DLD1 (cell line): Measurements from ENCODE around the gene GALNT3.

ENCODE experiments used
- in situ Hi-C: cut with HindIII; loops from 2 replicates; pipeline ENCODE4 v1.10.0; 2017; ENCODE audit warnings: low sequenced_read_pairs

Gene GALNT3

DNA sequence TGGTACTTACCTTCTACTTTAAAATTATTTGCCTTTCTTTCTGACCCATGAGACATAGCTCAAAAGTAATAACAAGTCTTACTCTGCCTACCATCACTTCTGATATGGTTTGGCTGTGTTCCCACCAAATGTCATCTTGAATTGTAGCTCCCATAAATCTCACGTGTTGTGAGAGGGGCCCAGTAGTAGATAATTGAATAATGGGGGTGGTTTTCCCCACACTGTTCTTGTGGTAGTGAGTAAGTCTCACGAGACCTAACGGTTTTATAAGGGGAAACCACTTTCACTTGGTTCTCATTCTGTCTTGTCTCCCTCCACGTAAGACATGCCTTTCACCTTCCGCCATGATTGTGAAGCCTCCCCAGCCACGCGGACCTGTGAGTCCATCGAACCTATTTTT, 47.5 kb downstream of the GALNT3 start:
- in situ Hi-C loops: no loop called here

GRCh38 chr2:165745916-165746315, 48.1 kb downstream of the GALNT3 start:
- in situ Hi-C loops: no loop called here

DNA sequence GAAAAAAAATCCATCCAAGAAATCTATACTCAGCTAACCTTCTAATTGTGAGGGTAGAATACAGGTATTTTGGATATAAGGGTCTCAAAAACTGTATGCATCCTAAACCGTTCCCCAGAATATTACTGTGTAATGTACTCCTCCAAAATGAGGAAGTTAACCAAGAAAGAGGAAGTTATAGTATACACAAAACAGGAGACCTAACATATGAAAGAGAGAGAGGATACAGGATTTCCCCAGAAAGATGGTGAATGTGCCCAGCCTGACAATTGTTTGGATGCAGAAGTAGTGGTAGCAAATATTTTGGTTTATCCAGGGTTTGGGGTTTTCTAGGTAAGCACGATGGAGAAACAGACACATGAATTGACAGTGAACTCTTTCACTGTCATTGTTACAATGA, 50.6 kb downstream of the GALNT3 start:
- in situ Hi-C loops: no loop called here

DNA sequence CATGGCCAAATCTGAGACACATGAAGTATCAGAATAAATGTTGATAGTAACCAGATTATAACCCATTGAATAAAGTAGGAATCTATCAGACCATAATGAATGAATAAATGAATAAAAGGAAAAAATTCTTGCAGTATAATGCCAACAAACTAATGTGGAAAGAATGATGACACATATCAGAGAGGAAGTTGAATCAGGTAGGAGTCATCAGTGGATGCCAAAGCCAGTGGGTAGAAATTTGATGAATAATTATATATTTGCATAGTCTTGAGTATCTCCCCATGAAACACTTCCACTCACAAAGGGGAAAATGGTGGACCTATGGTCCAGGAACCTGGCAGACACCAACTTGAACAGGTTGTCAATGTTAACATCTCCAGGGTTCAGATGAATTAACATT, 68.6 kb downstream of the GALNT3 start:
- in situ Hi-C loops: no loop called here

DNA sequence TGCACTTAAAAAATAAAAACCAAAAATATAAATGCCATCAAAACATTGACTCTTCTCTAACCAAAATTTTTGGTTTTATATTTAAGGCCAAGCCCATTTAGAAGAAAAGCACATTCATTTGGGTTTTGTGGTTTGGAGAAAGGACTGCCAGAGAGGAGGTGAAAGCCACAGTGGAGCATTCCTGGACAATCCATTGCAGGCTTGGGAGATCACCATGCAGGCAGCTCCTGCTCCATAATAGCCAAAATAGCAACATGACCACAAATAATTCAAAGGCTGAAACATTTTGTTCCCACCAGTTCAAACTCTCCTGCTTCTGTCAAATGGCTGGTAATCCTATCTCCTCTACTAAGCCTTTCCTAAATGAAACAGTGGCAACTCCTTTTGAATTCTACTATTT, 73.5 kb downstream of the GALNT3 start:
- in situ Hi-C loops: no loop called here

- in situ Hi-C loops: no loop called here
Measured at GRCh38 chr2:165718610-165719210, 75.3 kb downstream of the GALNT3 start.

GRCh38 chr2:165716091-165716490, 78.0 kb downstream of the GALNT3 start:
- in situ Hi-C loops: no loop called here

DNA sequence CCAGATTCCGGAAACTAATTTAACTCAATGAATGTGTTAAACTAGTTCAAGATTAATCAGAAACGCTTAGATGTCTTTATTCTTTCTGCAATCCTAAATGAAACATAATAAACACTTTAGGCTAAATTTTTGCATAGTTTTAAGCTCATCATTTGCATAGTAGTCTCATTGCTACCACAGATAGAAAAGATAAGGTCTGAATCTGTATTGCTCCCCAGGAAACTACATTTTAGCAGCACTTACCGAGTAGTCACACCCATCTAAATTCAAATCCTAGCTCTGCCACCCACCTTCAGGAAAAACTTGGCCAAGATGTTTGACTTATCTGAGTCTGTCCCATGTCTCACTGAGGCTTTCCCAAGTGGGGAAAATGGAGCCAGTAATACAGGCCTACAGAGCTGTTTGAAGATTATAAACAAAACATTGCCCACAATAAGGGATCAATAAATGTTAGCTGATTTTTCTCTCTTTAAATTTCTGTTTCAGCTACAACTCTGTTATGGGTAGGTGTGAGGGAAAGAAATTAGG, 87.0 kb downstream of the GALNT3 start:
- in situ Hi-C loops: no loop called here

GRCh38 chr2:165701147-165701546, 92.9 kb downstream of the GALNT3 start:
- in situ Hi-C loops: no loop called here

GRCh38 chr2:165700531-165700930, 93.5 kb downstream of the GALNT3 start:
- in situ Hi-C loops: no loop called here

DNA sequence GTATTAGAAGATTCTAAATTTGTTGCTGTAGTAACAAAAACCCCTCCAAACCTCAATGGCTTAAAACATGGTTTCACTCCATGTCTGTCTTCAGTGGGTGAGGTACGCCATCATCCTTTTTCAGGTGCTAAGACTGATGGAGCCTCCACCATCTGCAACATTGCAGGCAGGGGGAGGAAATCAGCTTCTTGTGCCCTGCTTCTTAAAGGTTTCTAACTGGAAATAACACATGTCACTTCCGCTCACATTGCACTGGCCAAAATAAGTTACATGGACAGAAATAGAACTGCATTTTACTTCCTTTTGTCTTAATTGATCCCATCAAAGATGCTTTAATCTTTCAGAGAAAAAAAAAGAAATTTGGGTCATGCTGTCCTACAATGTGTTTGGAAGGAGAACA, 94.1 kb downstream of the GALNT3 start:
- in situ Hi-C loops: no loop called here

DNA sequence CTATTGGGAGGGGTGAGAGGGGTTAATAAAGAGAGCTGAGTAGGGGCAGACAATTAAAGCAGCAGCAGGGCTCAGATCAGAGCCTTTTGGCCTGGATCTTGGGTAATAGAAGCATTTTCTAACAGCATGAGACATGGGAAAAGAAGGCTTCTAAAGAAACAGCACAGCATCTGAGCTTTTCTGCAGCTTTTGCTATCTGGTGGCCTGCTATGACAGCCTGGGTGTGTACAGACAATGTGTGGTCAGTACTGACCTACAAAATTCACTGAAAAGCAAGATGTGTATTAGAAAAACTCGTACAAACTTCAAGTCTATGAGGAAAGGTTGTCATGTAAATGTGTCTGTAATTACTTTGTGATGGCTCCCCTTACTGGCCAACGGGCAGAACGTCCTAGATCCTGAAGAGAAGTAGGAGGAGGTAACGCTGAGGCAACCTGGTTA, 95.6 kb downstream of the GALNT3 start:
- in situ Hi-C loops: no loop called here

DNA sequence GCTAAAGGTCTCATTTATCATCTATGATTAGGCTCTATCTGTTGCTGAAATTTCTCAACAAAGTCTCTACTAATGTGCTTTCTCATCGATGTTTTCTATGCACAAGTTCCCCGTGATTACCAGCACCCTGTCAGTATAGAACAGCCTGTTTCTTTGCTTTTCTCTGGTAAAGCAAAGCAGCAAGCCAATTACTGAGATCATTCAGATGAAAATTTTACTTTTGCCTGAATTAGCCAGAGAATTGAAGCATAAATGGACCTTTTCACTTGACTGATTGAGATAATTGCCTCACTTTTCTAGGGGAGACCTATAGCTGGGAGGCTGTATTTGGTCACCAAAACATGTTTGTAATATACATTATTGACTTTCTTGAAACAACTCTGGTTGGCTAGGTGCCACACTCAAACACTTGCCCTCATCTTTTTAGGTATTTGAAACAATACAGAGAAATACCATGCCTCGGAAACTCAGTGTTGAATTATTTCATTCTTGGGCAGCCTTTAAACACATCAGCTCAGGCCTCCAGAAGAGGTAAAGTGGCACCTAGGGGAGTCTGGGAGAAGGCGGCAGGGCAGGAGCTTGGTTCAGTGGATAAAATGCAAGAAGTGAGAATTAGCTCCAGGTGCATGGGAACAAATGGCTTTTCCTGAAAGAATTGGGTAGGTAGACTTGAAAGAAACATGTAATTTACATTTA, 96.2 kb downstream of the GALNT3 start:
- in situ Hi-C loops: no loop called here
